AG09319 (cell line): ENCODE measurements around the gene KRT20.

Experiments
- DNase-seq: peaks from one replicate; pipeline ENCODE4 v3.0.0-alpha.2; 2010; ENCODE audit warnings: low read depth; ENCODE audit errors: extremely low read depth
- TF ChIP-seq, protein P1 (sequence below): IDR thresholded peaks from 2 replicates; pipeline ENCODE4 v1.5.1; 2011; ENCODE audit warnings: low read depth, mild to moderate bottlenecking, inconsistent platforms, low read length, moderate library complexity

KRT20 gene

DNA sequence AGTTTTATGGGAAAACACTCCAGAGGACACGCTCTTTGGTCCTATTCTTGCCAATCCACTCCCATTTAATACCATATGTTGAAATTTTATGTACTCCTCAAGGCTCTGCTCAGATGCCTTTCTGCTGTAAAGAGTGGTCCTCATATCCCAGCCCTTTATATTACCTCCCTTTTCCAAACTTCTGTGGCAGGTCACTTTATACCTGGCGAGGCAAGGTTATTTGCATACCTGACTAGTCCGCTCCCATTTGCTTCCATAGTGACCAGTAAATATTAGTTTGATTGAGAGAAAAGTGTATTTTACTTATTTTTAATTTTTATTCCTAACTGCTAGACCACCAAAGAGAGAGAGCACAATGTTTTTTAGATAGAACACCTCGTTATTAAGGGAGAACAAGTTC, 35.3 kb downstream of the KRT20 start:
- TF ChIP-seq, protein P1, sequence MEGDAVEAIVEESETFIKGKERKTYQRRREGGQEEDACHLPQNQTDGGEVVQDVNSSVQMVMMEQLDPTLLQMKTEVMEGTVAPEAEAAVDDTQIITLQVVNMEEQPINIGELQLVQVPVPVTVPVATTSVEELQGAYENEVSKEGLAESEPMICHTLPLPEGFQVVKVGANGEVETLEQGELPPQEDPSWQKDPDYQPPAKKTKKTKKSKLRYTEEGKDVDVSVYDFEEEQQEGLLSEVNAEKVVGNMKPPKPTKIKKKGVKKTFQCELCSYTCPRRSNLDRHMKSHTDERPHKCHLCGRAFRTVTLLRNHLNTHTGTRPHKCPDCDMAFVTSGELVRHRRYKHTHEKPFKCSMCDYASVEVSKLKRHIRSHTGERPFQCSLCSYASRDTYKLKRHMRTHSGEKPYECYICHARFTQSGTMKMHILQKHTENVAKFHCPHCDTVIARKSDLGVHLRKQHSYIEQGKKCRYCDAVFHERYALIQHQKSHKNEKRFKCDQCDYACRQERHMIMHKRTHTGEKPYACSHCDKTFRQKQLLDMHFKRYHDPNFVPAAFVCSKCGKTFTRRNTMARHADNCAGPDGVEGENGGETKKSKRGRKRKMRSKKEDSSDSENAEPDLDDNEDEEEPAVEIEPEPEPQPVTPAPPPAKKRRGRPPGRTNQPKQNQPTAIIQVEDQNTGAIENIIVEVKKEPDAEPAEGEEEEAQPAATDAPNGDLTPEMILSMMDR: no peak
- no peak for DNase-seq

DNA sequence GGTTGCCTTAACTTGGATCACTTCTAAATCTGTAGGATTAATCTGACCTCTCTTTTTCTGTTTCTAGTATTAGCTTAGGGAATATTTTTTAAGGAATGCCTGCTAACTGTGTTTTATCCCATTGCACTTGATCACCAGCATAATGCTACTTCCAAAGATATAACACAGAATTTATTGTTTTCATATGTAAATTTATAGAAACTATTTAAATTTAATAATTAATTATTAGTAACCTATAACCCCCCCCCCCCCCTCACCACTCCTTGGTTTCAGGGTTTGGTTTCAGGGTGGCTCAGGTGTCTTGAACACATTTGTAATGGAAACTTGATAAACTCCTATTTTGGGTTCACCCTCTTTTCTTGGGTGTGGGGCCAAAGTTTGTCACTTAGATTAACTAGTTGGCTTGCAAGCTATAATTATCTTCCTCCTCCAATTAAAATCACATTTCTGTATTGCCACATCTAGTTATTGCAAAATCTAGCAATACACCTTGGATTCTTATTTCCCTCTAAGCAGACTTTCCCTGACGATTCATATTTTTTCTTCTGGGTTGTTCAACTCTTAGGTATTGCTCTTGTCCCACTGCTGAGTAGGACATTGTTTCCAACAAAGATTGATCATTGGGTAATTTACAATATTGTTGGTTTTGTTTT, 36.3 kb downstream of the KRT20 start:
- no peak for DNase-seq
- TF ChIP-seq, protein P1: no peak

DNA sequence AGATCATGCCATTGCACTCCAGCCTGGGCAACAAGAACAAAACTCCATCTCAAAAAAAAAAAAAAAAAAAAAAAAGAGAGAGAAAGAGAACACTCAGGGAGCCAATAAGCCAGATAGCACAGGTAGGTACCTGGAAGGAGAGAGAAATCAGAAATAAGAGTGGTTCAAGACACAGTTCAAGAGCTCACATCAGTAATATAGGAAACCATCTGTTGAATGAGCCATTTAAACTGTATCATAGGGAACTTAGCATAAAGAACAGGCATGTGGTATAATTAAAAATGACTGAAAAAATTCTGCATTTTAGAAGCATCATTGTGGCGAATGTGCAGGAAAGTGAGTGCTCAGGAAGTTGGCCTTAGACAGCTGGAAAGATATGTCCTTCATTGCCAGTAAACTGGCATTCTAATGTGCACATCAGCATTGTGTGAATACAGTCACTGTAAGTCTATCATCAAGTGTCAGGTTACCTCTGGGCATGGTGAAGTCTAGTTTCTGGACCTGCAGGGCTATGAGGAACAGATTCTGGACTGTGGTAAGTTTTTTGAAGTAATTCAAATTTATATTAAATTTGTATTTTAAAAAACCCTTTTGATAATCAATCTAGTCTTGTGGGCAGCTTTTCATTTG, 38.4 kb downstream of the KRT20 start:
- TF ChIP-seq, protein P1: no peak
- DNase-seq: no peak

DNA sequence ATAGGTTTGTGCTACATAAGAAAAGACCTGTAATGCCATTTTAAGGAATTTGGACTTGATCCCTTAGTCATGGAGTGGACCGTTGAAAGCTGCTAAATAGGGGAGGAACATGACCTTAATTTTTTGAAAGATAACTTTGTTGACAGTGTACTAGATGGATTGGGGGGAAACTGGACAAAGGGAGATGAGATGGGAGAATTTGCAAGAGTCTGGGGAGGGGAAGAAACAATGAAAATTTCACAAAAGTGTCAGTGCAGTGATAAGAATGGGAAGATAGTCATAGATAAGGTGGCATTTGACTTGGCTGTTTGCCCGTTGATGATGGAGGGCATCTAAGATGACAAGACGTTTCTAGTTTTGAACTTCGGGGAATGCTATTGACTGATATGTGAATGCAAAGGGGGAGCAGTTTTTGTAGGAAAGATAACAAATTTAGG, 40.4 kb downstream of the KRT20 start:
- TF ChIP-seq, protein P1: no peak
- no peak for DNase-seq

DNA sequence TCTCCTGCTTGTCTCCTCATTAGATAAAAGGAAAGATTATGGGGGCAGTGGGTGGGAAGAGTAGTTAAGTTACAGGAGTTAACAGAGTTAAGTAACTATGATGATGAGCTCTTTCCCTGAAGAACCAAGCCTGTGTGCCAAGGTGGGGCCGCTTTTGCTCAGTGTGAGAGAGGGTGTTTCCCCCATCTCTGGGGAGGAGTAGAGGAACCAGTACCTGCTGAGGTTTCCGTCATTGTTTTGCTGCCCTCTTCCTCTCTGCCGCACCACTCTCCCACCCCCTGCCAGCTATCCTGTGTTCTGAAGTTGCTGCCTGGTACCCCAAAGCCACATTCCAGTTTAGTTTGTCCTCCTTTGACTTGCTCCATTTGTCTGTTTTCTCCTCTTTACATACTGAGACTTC, 41.8 kb downstream of the KRT20 start:
- TF ChIP-seq, protein P1: no peak
- DNase-seq: no peak

DNA sequence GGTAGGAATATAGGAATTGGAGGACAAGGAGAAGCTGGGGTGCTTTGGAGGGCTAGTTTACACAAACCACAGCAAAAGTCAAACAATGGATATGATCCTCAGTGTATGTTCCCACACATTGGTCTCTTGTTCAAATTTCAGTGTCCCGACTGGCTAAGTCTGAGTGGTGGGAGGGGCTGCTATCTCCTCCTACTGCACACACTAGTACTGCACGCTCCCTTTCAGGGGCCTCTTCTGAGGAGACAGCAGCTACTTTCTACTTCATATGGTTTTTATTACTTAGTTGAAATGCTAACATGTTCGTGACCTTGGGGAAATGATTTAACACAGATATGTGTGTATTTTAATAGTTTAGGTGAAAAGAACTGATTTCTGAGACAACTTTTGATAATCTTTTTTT, 43.8 kb downstream of the KRT20 start:
- DNase-seq: no peak
- TF ChIP-seq, protein P1: no peak

DNA sequence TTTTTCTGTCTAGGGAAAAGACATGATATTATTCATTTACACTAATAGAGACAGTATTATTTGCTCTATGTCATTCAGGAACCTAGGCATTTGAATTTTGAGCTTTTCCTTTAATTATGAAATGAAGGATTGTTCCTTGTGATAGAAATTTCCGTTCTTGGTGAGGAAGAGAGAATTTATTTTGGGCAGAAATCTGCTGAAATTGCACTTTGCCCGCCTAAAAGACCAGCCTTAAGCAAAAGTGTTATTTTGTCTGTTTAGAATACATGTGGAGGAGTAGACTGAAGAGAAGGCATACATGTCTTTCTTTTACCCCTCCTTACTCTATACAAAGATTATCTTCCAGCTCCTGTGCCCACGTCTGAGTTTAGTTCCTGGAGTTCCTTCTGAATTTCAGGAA, 45.8 kb downstream of the KRT20 start:
- TF ChIP-seq, protein P1: no peak
- no peak for DNase-seq
